ENCODE results near the gene APPBP2. TPM values are rescaled to one million over a fixed set of nuclear protein-coding genes. Genes with fewer than 3 reads are reported as not detected.
"Not testable (repeated sequence)": the region's sequence is repeated elsewhere in the genome, so short reads cannot be mapped to it uniquely, and the experiment has no call there.

Gene APPBP2
- total RNA-seq, 1 experiment from 2014 or later: 11.7 TPM

GRCh38 chr17:60522889-60523626, 3.0 kb downstream of the APPBP2 start:
- H3K4me3 ChIP-seq (ENCODE audit: insufficient read depth, low read depth, low read length): no peak overlapping the region
- DNase-seq: no peak

GRCh38 chr17:60519795-60520194, 6.2 kb downstream of the APPBP2 start:
- DNase-seq: no peak
- Histone ChIP-seq H3K36me3 (replicated peaks; ENCODE audit: control insufficient read depth, insufficient read depth, low read length) (no peaks in the 10 kb centered on the region), H3K27me3 (ENCODE audit: control insufficient read depth, insufficient read depth, low read length) (no peaks in the 10 kb centered on the region), H3K4me3 (ENCODE audit: insufficient read depth, low read depth, low read length) (no peak overlapping the region)

More at GRCh38 chr17:60522889-60523626, 3.0 kb downstream of the APPBP2 start:
- Histone ChIP-seq H3K27me3 (ENCODE audit: control insufficient read depth, insufficient read depth, low read length) (no peaks in the 10 kb centered on the region), H3K36me3 (replicated peaks; ENCODE audit: control insufficient read depth, insufficient read depth, low read length) (no peaks in the 10 kb centered on the region)

- H3K4me3 ChIP-seq (ENCODE audit: insufficient read depth, low read depth, low read length); H3K36me3 ChIP-seq (replicated peaks; ENCODE audit: control insufficient read depth, insufficient read depth, low read length); DNase-seq; H3K27me3 ChIP-seq (ENCODE audit: control insufficient read depth, insufficient read depth, low read length): not testable (repeated sequence)
These were observed 10.4 kb downstream of the APPBP2 start for GRCh38 chr17:60515683-60516082.

- not testable (repeated sequence) for H3K27me3 ChIP-seq (ENCODE audit: control insufficient read depth, insufficient read depth, low read length); H3K4me3 ChIP-seq (ENCODE audit: insufficient read depth, low read depth, low read length); H3K36me3 ChIP-seq (replicated peaks; ENCODE audit: control insufficient read depth, insufficient read depth, low read length); DNase-seq
These were observed 10.8 kb downstream of the APPBP2 start for GRCh38 chr17:60515199-60515598.

- H3K27me3 ChIP-seq (ENCODE audit: control insufficient read depth, insufficient read depth, low read length): no peaks in the 10 kb centered on the region
- no peak for DNase-seq
- no peak overlapping the region for H3K4me3 ChIP-seq (ENCODE audit: insufficient read depth, low read depth, low read length)
- no peaks in the 10 kb centered on the region; the same call in none of the 2 replicates for H3K36me3 ChIP-seq (replicated peaks; ENCODE audit: control insufficient read depth, insufficient read depth, low read length)
These were observed 11.5 kb downstream of the APPBP2 start for GRCh38 chr17:60514500-60514899.

- no peak for DNase-seq
- no peaks in the 10 kb centered on the region for H3K27me3 ChIP-seq (ENCODE audit: control insufficient read depth, insufficient read depth, low read length)
- H3K36me3 ChIP-seq (replicated peaks; ENCODE audit: control insufficient read depth, insufficient read depth, low read length): no peaks in the 10 kb centered on the region; the same call in none of the 2 replicates
- no peak overlapping the region for H3K4me3 ChIP-seq (ENCODE audit: insufficient read depth, low read depth, low read length)
These were observed 12.0 kb downstream of the APPBP2 start for GRCh38 chr17:60514053-60514452.

GRCh38 chr17:60513014-60513413, 13.0 kb downstream of the APPBP2 start:
- H3K4me3 ChIP-seq (ENCODE audit: insufficient read depth, low read depth, low read length): no peak overlapping the region
- no peaks in the 10 kb centered on the region; the same call in none of the 2 replicates for H3K36me3 ChIP-seq (replicated peaks; ENCODE audit: control insufficient read depth, insufficient read depth, low read length)
- no peak for DNase-seq
- H3K27me3 ChIP-seq (ENCODE audit: control insufficient read depth, insufficient read depth, low read length): no peaks in the 10 kb centered on the region

GRCh38 chr17:60510723-60511122, 15.3 kb downstream of the APPBP2 start:
- H3K4me3 ChIP-seq (ENCODE audit: insufficient read depth, low read depth, low read length): no peak overlapping the region
- DNase-seq: no peak
- no peaks in the 10 kb centered on the region for H3K27me3 ChIP-seq (ENCODE audit: control insufficient read depth, insufficient read depth, low read length)
- no peaks in the 10 kb centered on the region; the same call in none of the 2 replicates for H3K36me3 ChIP-seq (replicated peaks; ENCODE audit: control insufficient read depth, insufficient read depth, low read length)

GRCh38 chr17:60510031-60510430, 16.0 kb downstream of the APPBP2 start:
- no peaks in the 10 kb centered on the region; the same call in none of the 2 replicates for H3K36me3 ChIP-seq (replicated peaks; ENCODE audit: control insufficient read depth, insufficient read depth, low read length)
- no peak overlapping the region for H3K4me3 ChIP-seq (ENCODE audit: insufficient read depth, low read depth, low read length)
- H3K27me3 ChIP-seq (ENCODE audit: control insufficient read depth, insufficient read depth, low read length): no peaks in the 10 kb centered on the region
- no peak for DNase-seq

- Histone ChIP-seq H3K27me3 (ENCODE audit: control insufficient read depth, insufficient read depth, low read length) (no peaks in the 10 kb centered on the region), H3K4me3 (ENCODE audit: insufficient read depth, low read depth, low read length) (no peak overlapping the region), H3K36me3 (replicated peaks; ENCODE audit: control insufficient read depth, insufficient read depth, low read length) (no peaks in the 10 kb centered on the region; the same call in 1 of the 2 replicates)
- DNase-seq: no peak
These were observed 17.6 kb downstream of the APPBP2 start for GRCh38 chr17:60508384-60508980.

- no peaks in the 10 kb centered on the region for H3K36me3 ChIP-seq (replicated peaks; ENCODE audit: control insufficient read depth, insufficient read depth, low read length)
- no peak overlapping the region for H3K4me3 ChIP-seq (ENCODE audit: insufficient read depth, low read depth, low read length)
- peak; percentile 7 for DNase-seq
- no peaks in the 10 kb centered on the region for H3K27me3 ChIP-seq (ENCODE audit: control insufficient read depth, insufficient read depth, low read length)
These were observed 19.7 kb downstream of the APPBP2 start for GRCh38 chr17:60506312-60506711.

GRCh38 chr17:60502145-60502544, 23.9 kb downstream of the APPBP2 start:
- Histone ChIP-seq H3K27me3 (ENCODE audit: control insufficient read depth, insufficient read depth, low read length) (no peaks in the 10 kb centered on the region), H3K4me3 (ENCODE audit: insufficient read depth, low read depth, low read length) (no peak overlapping the region), H3K36me3 (replicated peaks; ENCODE audit: control insufficient read depth, insufficient read depth, low read length) (no peaks in the 10 kb centered on the region)
- no peak for DNase-seq

GRCh38 chr17:60501589-60501988, 24.5 kb downstream of the APPBP2 start:
- DNase-seq: no peak
- Histone ChIP-seq H3K4me3 (ENCODE audit: insufficient read depth, low read depth, low read length) (no peak overlapping the region), H3K27me3 (ENCODE audit: control insufficient read depth, insufficient read depth, low read length) (no peaks in the 10 kb centered on the region), H3K36me3 (replicated peaks; ENCODE audit: control insufficient read depth, insufficient read depth, low read length) (no peaks in the 10 kb centered on the region)

GRCh38 chr17:60496041-60496440, 30.0 kb downstream of the APPBP2 start:
- no peak for DNase-seq
- no peaks in the 10 kb centered on the region for H3K27me3 ChIP-seq (ENCODE audit: control insufficient read depth, insufficient read depth, low read length)
- peaks cover 14% of the 10 kb centered on the region for H3K36me3 ChIP-seq (replicated peaks; ENCODE audit: control insufficient read depth, insufficient read depth, low read length)
- no peak overlapping the region for H3K4me3 ChIP-seq (ENCODE audit: insufficient read depth, low read depth, low read length)

- no peak overlapping the region for H3K4me3 ChIP-seq (ENCODE audit: insufficient read depth, low read depth, low read length)
- H3K27me3 ChIP-seq (ENCODE audit: control insufficient read depth, insufficient read depth, low read length): no peaks in the 10 kb centered on the region
- no peak for DNase-seq
- H3K36me3 ChIP-seq (replicated peaks; ENCODE audit: control insufficient read depth, insufficient read depth, low read length): peaks cover 14% of the 10 kb centered on the region
These were observed 30.8 kb downstream of the APPBP2 start for GRCh38 chr17:60495260-60495659.

All from H7 (cell line).